ENCODE data around the gene TMEM115.

DNA sequence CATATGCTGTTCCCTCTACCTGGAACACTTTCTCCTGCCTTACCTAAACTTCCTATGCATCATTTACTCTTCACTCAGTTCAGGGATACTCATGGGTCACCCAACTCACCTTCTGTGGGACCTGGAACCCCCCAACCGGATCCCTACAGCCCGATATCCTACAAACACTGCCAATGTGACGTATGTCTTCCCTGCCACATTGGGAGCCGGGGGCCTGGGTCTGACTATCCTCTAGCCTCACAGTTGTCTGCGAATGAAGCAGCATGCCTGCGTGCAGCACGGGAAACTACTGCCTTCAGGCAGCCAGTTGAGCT is 9.2 kb downstream of the TMEM115 start:
- no peak for TF ChIP-seq POLR2A (IDR thresholded peaks at IDR 0.05; ENCODE audit: low read depth, low read length)
- TF ChIP-seq POLR2AphosphoS5 (IDR thresholded peaks at IDR 0.05; ENCODE audit: low read depth, low read length) = no peak
